Measurements from ENCODE around the gene RARS1. TPM values are rescaled to one million over a fixed set of nuclear protein-coding genes. Genes with fewer than 3 reads are reported as not detected.

The RARS1 gene
- total RNA-seq, 1 donor from 2014 or later, result 24.5 TPM

DNA sequence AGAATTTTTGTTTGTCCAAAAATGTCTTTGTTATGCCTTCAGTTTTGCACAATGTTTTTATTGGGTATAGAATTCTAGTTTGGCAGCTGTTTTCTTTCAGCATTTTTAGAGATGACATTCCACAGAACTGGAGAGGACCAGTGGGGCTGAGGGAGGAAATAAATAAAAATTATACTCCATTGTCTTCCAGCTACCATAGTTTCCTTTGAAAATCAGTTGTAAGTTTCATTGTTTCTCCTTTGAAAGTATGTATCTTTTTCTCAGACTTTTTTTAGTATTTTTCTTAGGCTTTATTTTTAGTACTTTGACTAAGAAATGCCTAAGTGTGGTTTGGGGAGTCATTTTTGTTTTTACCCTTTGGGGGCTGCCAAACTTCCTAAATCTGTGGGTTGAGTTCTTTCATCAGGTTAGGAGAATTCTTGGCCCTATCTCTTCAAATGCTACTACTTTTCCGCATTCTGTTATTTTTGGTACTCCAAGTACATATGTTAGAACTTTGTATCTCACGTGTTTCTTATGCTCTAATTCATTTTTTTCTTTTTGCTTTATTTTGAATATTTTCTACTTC, 27.7 kb downstream of the RARS1 start:
- no peak overlapping the region for H3K4me3 ChIP-seq
- intact Hi-C loops (cut with DNase I), result no loop called here
- H3K36me3 ChIP-seq, result peaks cover 89 to 94% of the 10 kb centered on the region in 2 donors
- no peaks in the 10 kb centered on the region for H3K4me1 ChIP-seq
- no peak for DNase-seq (ENCODE audit: low spot score in 2 of 2)
- no peak for TF ChIP-seq CTCF (IDR thresholded peaks at IDR 0.05)
- no peak overlapping the region for H3K27ac ChIP-seq
- no peaks in the 10 kb centered on the region for H3K9me3 ChIP-seq
- H3K27me3 ChIP-seq, result no peaks in the 10 kb centered on the region

DNA sequence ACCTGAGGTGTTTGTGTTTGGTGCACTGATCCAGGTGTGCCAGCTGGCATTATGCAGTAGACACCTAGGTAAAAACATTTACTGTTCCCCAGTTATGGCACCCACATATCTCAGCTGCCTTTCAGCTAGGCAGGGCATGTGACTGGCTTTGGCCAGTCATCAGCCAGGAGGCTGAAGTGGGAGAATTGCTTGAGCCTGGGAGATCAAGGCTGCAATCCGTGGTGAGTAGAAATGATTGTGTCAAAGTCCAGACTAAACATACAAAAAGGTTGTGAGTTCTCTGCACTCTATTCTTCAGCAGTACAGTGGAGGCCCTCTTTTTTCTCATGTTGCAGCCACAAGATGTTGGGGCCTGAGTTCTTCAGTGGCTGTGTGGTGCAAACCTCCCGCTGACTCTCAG, 39.6 kb downstream of the RARS1 start:
- intact Hi-C loops (cut with DNase I), result no loop called here
- no peak for DNase-seq (ENCODE audit: low spot score in 2 of 2)
- H3K27me3 ChIP-seq, result peaks cover 4% of the 10 kb centered on the region
- no peak for TF ChIP-seq CTCF (IDR thresholded peaks at IDR 0.05)
- H3K36me3 ChIP-seq, result peaks cover 0 to 7% of the 10 kb centered on the region in 2 donors
- H3K4me1 ChIP-seq, result no peaks in the 10 kb centered on the region
- H3K4me3 ChIP-seq, result no peak overlapping the region
- H3K27ac ChIP-seq, result no peak overlapping the region
- no peaks in the 10 kb centered on the region for H3K9me3 ChIP-seq

- no peaks in the 10 kb centered on the region for H3K9me3 ChIP-seq
- H3K4me1 ChIP-seq, result no peaks in the 10 kb centered on the region
- no peak overlapping the region for H3K27ac ChIP-seq
- no peak for DNase-seq (ENCODE audit: low spot score in 2 of 2)
- H3K4me3 ChIP-seq, result no peak overlapping the region
- intact Hi-C loops (cut with DNase I), result no loop called here
- peaks cover 4% of the 10 kb centered on the region for H3K27me3 ChIP-seq
- no peak for TF ChIP-seq CTCF (IDR thresholded peaks at IDR 0.05)
- H3K36me3 ChIP-seq, result peaks cover 0 to 7% of the 10 kb centered on the region in 2 donors
These were observed 41.6 kb downstream of the RARS1 start for GRCh38 chr5:168527756-168528295.

DNA sequence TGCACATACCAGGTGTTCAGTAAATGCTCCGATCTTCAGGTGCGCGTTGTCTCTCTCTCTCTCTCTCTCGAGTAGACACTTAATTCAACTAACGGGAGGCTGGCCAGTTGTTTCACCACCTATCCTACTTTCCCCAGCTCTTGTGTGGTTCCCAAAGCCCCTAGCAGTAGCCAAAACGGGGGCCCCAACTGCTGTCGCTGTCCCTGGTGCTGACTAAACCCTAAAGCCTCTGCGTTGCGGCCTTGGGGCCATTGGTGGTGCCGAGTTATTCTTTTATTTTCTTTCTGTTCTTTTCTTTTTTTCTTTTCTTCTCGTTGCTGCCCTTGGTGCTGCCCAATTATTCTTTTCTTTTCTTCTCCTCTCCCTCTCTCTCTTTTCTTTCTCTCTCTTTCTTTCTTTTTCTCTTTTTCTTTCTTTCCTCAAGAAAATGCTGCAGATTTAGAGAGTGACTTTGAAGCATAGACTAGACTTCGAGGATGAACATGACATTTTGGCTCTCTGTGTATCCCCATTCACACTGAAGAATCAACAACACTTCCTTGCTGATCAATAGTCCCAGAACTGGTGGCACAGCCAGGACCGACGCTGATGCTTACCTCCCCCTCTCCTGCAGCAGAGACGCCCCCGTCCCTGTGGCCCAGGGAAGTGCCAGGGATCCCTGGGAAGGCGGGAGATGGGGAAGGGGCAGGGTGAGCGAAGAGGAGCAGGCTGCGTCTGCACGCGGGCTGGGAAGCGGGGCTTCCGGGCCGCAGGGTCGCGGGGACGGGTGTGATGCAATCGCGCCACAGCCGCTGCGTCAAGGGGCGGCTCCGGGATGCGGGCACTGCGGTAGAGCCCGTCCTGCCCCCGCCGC, 42.5 kb downstream of the RARS1 start, which contains the start of gene FBLL1:
TSS of gene FBLL1 (plus strand) at position 785 of the 853 bp plus-strand sequence. CDS start 200 bp downstream, outside the sequence.
- intact Hi-C loops (cut with DNase I), result no loop called here

More for the DNA sequence above, 42.5 kb downstream of the RARS1 start, which contains the start of gene FBLL1:
- no peak for DNase-seq (ENCODE audit: low spot score in 2 of 2)
- no peaks in the 10 kb centered on the region for H3K4me1 ChIP-seq
- peaks cover 4% of the 10 kb centered on the region for H3K27me3 ChIP-seq
- H3K27ac ChIP-seq, result no peak within 1 kb of the TSS
- no peak for TF ChIP-seq CTCF (IDR thresholded peaks at IDR 0.05)
- no peaks in the 10 kb centered on the region for H3K36me3 ChIP-seq
- H3K9me3 ChIP-seq, result no peaks in the 10 kb centered on the region
- H3K4me3 ChIP-seq, result peak within 1 kb of the TSS; percentile 39 to 66

All from ascending aorta (tissue), 2 donors.